ENCODE measurements around the gene ZNF83. TPM values are rescaled to one million over a fixed set of nuclear protein-coding genes. Genes with fewer than 3 reads are reported as not detected.

ZNF83 gene
- total RNA-seq, 6 experiments from 2014 or later: 2.5 to 5.9 (median 3.3) TPM

- intact Hi-C loops (cut with DNase I): no loop called here
- no peaks in the 10 kb centered on the region for H3K9me3 ChIP-seq
- DNase-seq: no peak
- H3K4me3 ChIP-seq: no peak overlapping the region
- no peak overlapping the region for H3K27ac ChIP-seq
- no peaks in the 10 kb centered on the region for H3K27me3 ChIP-seq
- no peaks in the 10 kb centered on the region for H3K4me1 ChIP-seq
- WGBS (ENCODE audit: insufficient coverage, low coverage, low lambda C conversion rate, missing lambda C conversion rate): 65% methylated on average over 3 of the region's 4 CpGs
- no peaks in the 10 kb centered on the region for H3K36me3 ChIP-seq
- no peak for TF ChIP-seq POLR2A (IDR thresholded peaks at IDR 0.05)
- no peak for TF ChIP-seq CTCF (IDR thresholded peaks at IDR 0.05)
- ATAC-seq: no peak
Measured at GRCh38 chr19:52648336-52649016, 10.3 kb upstream of the ZNF83 start.

- intact Hi-C loops (cut with DNase I): no loop called here
- no peak overlapping the region for H3K27ac ChIP-seq
- no peaks in the 10 kb centered on the region for H3K9me3 ChIP-seq
- TF ChIP-seq POLR2A (IDR thresholded peaks at IDR 0.05): no peak
- no peak for TF ChIP-seq CTCF (IDR thresholded peaks at IDR 0.05)
- DNase-seq (no peak), ATAC-seq (peak in 1 of 4 donors; percentile 60)
- H3K4me3 ChIP-seq: no peak overlapping the region
- 50% methylated on average over 1 of the region's 1 CpG for WGBS (ENCODE audit: insufficient coverage, low coverage, low lambda C conversion rate, missing lambda C conversion rate)
- no peaks in the 10 kb centered on the region for H3K27me3 ChIP-seq
- no peaks in the 10 kb centered on the region for H3K4me1 ChIP-seq
- no peaks in the 10 kb centered on the region for H3K36me3 ChIP-seq
Measured at GRCh38 chr19:52646571-52647217, 8.5 kb upstream of the ZNF83 start.

GRCh38 chr19:52640916-52641315 is 2.8 kb upstream of the ZNF83 start:
- Histone ChIP-seq H3K36me3 (no peaks in the 10 kb centered on the region), H3K27me3 (no peaks in the 10 kb centered on the region), H3K9me3 (no peaks in the 10 kb centered on the region), H3K4me3 (no peak overlapping the region), H3K4me1 (peaks cover 0 to 6% (median 0%) of the 10 kb centered on the region in 4 donors), H3K27ac (no peak overlapping the region)
- WGBS (ENCODE audit: insufficient coverage, low coverage, low lambda C conversion rate, missing lambda C conversion rate): 49% methylated on average over 14 of the region's 14 CpGs
- DNase-seq (no peak), ATAC-seq (no peak)
- TF ChIP-seq POLR2A (IDR thresholded peaks at IDR 0.05): no peak
- no peak for TF ChIP-seq CTCF (IDR thresholded peaks at IDR 0.05)
- intact Hi-C loops (cut with DNase I): no loop called here

- Histone ChIP-seq H3K27ac (no peak overlapping the region), H3K27me3 (no peaks in the 10 kb centered on the region), H3K36me3 (no peaks in the 10 kb centered on the region), H3K9me3 (no peaks in the 10 kb centered on the region), H3K4me3 (no peak overlapping the region), H3K4me1 (peaks cover 0 to 6% (median 0%) of the 10 kb centered on the region in 4 donors)
- ATAC-seq: no peak
- intact Hi-C loops (cut with DNase I): no loop called here
- DNase-seq: no peak
- WGBS (ENCODE audit: insufficient coverage, low coverage, low lambda C conversion rate, missing lambda C conversion rate): 82% methylated on average over 10 of the region's 10 CpGs
- TF ChIP-seq CTCF (IDR thresholded peaks at IDR 0.05): no peak
- no peak for TF ChIP-seq POLR2A (IDR thresholded peaks at IDR 0.05)
Measured at GRCh38 chr19:52639996-52640395, 1.8 kb upstream of the ZNF83 start.

Measured in right lobe of liver (tissue), 6 donors.